Duodenal mucosa (tissue), 2 donors: ENCODE data around the gene LCA5L.
"Not testable (repeated sequence)": the region's sequence is repeated elsewhere in the genome, so short reads cannot be mapped to it uniquely, and the experiment has no call there.

Source experiments
- H3K27ac ChIP-seq: one replicate; pipeline ENCODE4 v1.7.0; 2013; ENCODE audit warnings: low read depth, low read length
- H3K27me3 ChIP-seq, 2 donors: one replicate each; pipeline ENCODE4 v1.7.0; 2013; ENCODE audit warnings: low read length in 2 of 2, control low read depth in 1 of 2; ENCODE audit not compliant: insufficient read depth in 2 of 2, control insufficient read depth in 1 of 2
- H3K36me3 ChIP-seq, 2 donors: one replicate each; pipeline ENCODE4 v1.7.0; 2013; ENCODE audit warnings: low read length in 2 of 2, control low read depth in 1 of 2; ENCODE audit not compliant: insufficient read depth in 2 of 2, control insufficient read depth in 1 of 2
- H3K4me1 ChIP-seq, 2 donors: one replicate each; pipeline ENCODE4 v1.7.0; 2013; ENCODE audit warnings: low read length in 2 of 2, control low read depth in 1 of 2; ENCODE audit not compliant: insufficient read depth in 2 of 2, control insufficient read depth in 1 of 2
- H3K4me3 ChIP-seq, 2 donors: one replicate each; pipeline ENCODE4 v1.7.0; 2013; ENCODE audit warnings: low read length in 2 of 2, low read depth in 1 of 2
- H3K9ac ChIP-seq, 2 donors: one replicate each; pipeline ENCODE4 v1.7.0; 2013; ENCODE audit warnings: low read length in 2 of 2, low read depth in 1 of 2
- H3K9me3 ChIP-seq, 2 donors: one replicate each; pipeline ENCODE4 v1.7.0; 2013; ENCODE audit warnings: low read length in 2 of 2, control low read depth in 1 of 2; ENCODE audit not compliant: control insufficient read depth in 1 of 2

Gene LCA5L

GRCh38 chr21:39377444-39378050 lies 68.0 kb downstream of the LCA5L start:
- Histone ChIP-seq H3K27me3 (no peaks in the 10 kb centered on the region), H3K4me3 (no peak overlapping the region), H3K9ac (no peak overlapping the region), H3K9me3 (no peaks in the 10 kb centered on the region), H3K36me3 (no peaks in the 10 kb centered on the region), H3K4me1 (peaks cover 6 to 12% of the 10 kb centered on the region in 2 donors), H3K27ac (no peak overlapping the region)

DNA sequence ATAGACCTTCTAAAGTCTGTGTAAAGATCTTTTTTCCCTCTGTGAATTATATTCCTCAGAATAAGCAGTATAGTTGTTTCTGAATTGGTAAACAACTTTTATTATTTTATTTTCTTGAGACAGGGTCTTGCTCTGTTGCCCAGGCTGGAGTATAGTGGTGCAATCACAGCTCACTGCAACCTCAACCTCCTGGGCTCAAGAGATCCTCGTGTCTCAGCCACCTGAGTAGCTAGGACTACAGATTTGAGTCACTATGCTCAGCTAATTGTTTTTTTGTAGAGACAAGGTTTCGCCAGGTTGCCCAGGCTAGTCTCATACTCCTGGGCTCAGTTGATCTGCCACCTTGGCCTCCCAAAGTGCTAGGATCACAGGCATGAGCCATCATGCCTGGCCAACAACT lies 70.1 kb downstream of the LCA5L start:
- no peak overlapping the region for H3K9ac ChIP-seq
- no peaks in the 10 kb centered on the region for H3K36me3 ChIP-seq
- H3K9me3 ChIP-seq: no peaks in the 10 kb centered on the region
- H3K27me3 ChIP-seq: no peaks in the 10 kb centered on the region
- no peak overlapping the region for H3K27ac ChIP-seq
- no peak overlapping the region for H3K4me3 ChIP-seq
- peaks cover 0 to 4% of the 10 kb centered on the region in 2 donors for H3K4me1 ChIP-seq

- H3K4me3 ChIP-seq: no peak overlapping the region
- H3K9ac ChIP-seq: no peak overlapping the region
- no peaks in the 10 kb centered on the region for H3K4me1 ChIP-seq
- no peaks in the 10 kb centered on the region for H3K27me3 ChIP-seq
- H3K9me3 ChIP-seq: no peaks in the 10 kb centered on the region
- H3K27ac ChIP-seq: no peak overlapping the region
- H3K36me3 ChIP-seq: no peaks in the 10 kb centered on the region
Measured at GRCh38 chr21:39374046-39374445, 71.5 kb downstream of the LCA5L start.

DNA sequence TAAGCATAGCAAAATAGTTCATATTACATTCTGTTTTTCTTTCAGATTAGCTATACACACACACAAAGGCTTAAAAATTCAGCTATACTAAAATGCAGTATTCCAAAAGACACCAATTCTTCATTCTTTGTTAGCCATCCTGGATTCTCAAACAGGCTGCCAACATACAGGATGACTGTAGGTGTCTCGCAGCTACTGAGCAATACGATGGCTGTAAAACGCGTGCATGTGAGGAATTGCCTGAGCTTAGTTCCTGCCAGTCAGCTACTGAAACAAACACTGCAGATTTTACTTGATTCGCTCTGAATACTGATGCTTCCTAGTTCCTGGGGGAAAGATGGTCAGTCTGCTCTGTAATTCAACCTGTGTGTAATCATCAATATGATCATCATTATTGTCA lies 71.9 kb downstream of the LCA5L start:
- H3K9ac ChIP-seq: no peak overlapping the region
- H3K4me1 ChIP-seq: no peaks in the 10 kb centered on the region
- no peaks in the 10 kb centered on the region for H3K27me3 ChIP-seq
- H3K36me3 ChIP-seq: no peaks in the 10 kb centered on the region
- no peak overlapping the region for H3K4me3 ChIP-seq
- no peaks in the 10 kb centered on the region for H3K9me3 ChIP-seq
- H3K27ac ChIP-seq: no peak overlapping the region

- not testable (repeated sequence) for H3K9me3 ChIP-seq, H3K4me1 ChIP-seq, H3K4me3 ChIP-seq, H3K36me3 ChIP-seq, H3K27ac ChIP-seq, H3K27me3 ChIP-seq, H3K9ac ChIP-seq
Measured at GRCh38 chr21:39369896-39370288, 75.7 kb downstream of the LCA5L start.

DNA sequence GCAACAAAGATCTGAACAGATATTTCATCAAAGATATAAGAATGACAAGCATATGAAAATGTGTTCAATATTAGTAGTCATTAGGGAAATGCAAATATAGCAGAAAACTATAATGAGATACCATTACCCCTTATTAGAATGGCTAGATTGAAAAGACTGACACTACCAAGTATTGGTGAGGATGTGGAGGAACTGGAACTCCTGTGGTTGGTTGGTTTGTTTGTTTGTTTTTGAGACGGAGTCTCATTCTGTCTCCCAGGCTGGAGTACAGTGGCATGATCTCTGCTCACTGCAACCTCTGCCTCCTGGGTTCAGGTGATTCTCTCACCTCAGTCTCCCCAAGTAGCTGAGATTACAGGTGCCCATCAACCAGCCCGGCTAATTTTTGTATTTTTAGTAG lies 77.8 kb downstream of the LCA5L start:
- no peaks in the 10 kb centered on the region for H3K4me1 ChIP-seq
- H3K9me3 ChIP-seq: no peaks in the 10 kb centered on the region
- no peak overlapping the region for H3K27ac ChIP-seq
- H3K27me3 ChIP-seq: no peaks in the 10 kb centered on the region
- H3K9ac ChIP-seq: no peak overlapping the region
- no peak overlapping the region for H3K4me3 ChIP-seq
- no peaks in the 10 kb centered on the region for H3K36me3 ChIP-seq

DNA sequence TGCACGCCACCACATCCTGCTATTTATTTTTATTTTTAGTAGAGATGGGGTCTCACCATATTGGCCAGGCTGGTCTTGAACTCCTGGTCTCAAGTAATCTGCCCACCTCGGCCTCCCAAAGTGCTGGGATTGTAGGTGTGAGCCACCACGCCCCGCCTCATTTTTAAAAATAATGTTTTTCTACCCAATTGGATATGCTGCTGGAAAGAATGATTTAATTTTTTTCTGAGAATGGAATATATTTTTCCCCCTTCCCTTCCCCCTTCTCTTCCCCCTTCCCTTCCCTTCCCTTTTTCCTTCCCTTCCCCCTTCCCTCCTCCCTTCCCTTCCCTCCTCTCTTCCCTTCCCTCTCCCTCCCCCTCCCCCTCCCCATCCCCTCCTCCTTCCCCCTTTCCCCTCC lies 79.0 kb downstream of the LCA5L start:
- no peaks in the 10 kb centered on the region for H3K4me1 ChIP-seq
- no peaks in the 10 kb centered on the region for H3K9me3 ChIP-seq
- H3K36me3 ChIP-seq: no peaks in the 10 kb centered on the region
- H3K9ac ChIP-seq: no peak overlapping the region
- H3K27ac ChIP-seq: no peak overlapping the region
- H3K27me3 ChIP-seq: no peaks in the 10 kb centered on the region
- no peak overlapping the region for H3K4me3 ChIP-seq

DNA sequence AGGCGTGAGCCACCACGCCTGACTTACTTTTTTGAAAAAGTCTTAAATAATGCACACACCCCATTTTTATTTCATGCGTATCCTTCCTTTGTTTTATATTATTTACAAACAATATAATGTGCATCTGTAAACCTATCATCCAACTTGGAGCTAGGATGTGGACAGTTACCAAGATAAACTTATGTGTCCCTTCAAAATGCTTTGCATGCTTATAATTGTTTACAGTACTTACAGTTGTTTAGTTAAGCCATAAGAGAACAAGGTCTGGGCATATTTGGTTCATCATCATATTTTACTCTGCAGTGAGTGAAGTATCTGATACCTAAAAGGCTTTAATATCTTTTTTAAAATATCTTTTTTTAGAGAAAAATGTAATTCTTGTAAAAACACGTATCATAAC lies 80.6 kb downstream of the LCA5L start:
- Histone ChIP-seq H3K9ac (no peak overlapping the region), H3K36me3 (no peaks in the 10 kb centered on the region), H3K9me3 (no peaks in the 10 kb centered on the region), H3K4me3 (no peak overlapping the region), H3K4me1 (no peaks in the 10 kb centered on the region), H3K27ac (no peak overlapping the region), H3K27me3 (no peaks in the 10 kb centered on the region)

GRCh38 chr21:39363607-39364555 lies 81.7 kb downstream of the LCA5L start:
- Histone ChIP-seq H3K36me3 (no peaks in the 10 kb centered on the region), H3K4me3 (no peak overlapping the region), H3K4me1 (no peaks in the 10 kb centered on the region), H3K9ac (no peak overlapping the region), H3K27me3 (no peaks in the 10 kb centered on the region), H3K9me3 (no peaks in the 10 kb centered on the region), H3K27ac (no peak overlapping the region)

GRCh38 chr21:39362733-39363132 lies 82.8 kb downstream of the LCA5L start:
- Histone ChIP-seq H3K9ac (no peak overlapping the region), H3K27me3 (no peaks in the 10 kb centered on the region), H3K4me3 (no peak overlapping the region), H3K4me1 (no peaks in the 10 kb centered on the region), H3K9me3 (no peaks in the 10 kb centered on the region), H3K27ac (no peak overlapping the region), H3K36me3 (no peaks in the 10 kb centered on the region)
